GM19452 (cell line): ENCODE results near the gene RAB24.
"Not testable (repeated sequence)": the region's sequence is repeated elsewhere in the genome, so short reads cannot be mapped to it uniquely, and the experiment has no call there.

ENCODE experiments used
- ATAC-seq: cut with Tn5 transposase; IDR thresholded peaks from one replicate; pipeline ENCODE4 v1.9.1; 2021; ENCODE audit not compliant: unreplicated experiment

The RAB24 gene

DNA sequence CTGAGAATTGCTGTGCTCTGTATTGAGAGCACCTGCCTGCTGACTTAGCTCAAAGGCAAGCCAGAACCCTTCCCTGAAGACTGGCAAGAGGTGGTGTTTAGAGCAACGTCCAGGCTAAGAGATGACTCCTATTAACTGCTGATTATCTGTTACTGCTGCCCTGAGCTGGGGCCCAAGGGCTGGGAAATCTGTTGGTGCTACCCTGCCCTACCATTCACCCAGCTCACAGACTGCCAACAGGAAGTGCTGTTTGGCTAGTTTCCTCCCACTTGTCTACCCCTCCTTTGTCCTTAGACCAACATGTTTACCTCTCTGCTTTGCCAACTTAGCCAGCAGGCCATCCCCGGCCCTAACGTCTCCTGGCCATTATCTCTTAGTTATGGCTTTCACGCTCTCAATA is 6.9 kb downstream of the RAB24 start:
- no peak for ATAC-seq

GRCh38 chr5:177295924-177296323 is 7.6 kb downstream of the RAB24 start:
- no peak for ATAC-seq

DNA sequence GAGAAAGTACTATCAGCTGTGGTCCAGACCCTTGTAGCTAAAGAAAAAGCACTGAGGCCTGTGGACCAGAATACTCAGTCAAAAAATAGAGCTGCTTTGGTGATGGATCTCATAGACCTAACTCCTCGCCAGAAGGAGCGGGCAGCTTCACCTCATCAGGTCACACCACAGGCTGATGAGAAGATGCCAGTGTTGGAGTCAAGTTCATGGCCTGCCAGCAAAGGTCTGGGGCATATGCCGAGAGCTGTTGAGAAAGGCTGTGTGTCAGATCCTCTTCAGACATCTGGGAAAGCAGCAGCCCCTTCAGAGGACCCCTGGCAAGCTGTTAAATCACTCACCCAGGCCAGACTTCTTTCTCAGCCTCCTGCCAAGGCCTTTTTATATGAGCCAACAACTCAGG is 8.9 kb downstream of the RAB24 start:
- ATAC-seq, result no peak

DNA sequence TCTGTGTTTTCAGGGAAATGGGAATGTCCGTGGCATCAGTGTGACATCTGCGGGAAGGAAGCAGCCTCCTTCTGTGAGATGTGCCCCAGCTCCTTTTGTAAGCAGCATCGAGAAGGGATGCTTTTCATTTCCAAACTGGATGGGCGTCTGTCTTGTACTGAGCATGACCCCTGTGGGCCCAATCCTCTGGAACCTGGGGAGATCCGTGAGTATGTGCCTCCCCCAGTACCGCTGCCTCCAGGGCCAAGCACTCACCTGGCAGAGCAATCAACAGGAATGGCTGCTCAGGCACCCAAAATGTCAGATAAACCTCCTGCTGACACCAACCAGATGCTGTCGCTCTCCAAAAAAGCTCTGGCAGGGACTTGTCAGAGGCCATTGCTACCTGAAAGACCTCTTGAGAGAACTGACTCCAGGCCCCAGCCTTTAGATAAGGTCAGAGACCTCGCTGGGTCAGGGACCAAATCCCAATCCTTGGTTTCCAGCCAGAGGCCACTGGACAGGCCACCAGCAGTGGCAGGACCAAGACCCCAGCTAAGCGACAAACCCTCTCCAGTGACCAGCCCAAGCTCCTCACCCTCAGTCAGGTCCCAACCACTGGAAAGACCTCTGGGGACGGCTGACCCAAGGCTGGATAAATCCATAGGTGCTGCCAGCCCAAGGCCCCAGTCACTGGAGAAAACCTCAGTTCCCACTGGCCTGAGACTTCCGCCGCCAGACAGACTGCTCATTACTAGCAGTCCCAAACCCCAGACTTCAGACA is 9.5 kb downstream of the RAB24 start:
- no peak for ATAC-seq

DNA sequence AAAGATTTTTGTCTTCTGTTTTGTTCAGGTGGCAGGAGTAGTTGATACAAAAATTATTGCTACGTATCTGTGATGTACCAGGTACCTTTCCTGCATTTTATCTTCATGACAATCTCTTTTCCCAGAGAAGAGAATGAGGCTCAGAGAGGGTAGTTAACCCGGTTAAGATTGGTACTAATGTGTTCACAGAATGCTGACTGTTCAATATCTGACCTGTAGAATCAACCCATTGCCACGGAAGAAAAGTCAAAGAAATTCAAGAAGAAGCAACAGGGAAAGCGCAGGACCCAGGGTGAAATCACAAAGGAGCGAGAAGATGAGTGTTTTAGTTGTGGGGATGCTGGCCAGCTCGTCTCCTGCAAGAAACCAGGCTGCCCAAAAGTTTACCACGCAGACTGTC is 11.8 kb downstream of the RAB24 start:
- ATAC-seq, result no peak

GRCh38 chr5:177290816-177291596 is 12.5 kb downstream of the RAB24 start:
- no peak for ATAC-seq

DNA sequence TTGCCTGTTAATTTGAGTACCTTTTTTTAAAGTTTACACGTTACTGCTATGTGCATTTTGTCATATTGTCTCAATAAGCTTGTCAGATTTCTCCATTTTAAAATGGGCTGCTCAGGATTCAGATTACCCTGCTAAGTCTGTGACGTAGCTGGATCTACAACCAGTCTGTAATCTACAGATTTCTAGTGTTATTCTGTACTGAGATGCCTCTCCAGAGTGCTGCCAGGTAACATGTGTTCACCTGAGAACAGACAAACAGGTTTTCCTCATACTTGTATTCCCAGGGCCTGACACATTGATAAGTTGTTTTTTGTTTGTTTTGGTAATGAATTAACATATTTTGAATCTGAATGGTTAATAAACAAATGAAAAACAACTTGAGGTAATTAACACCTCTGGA is 15.3 kb downstream of the RAB24 start:
- no peak for ATAC-seq

- no peak for ATAC-seq
Measured at GRCh38 chr5:177276886-177277285, 26.6 kb downstream of the RAB24 start.

GRCh38 chr5:177275883-177276282 is 27.6 kb downstream of the RAB24 start:
- no peak for ATAC-seq

DNA sequence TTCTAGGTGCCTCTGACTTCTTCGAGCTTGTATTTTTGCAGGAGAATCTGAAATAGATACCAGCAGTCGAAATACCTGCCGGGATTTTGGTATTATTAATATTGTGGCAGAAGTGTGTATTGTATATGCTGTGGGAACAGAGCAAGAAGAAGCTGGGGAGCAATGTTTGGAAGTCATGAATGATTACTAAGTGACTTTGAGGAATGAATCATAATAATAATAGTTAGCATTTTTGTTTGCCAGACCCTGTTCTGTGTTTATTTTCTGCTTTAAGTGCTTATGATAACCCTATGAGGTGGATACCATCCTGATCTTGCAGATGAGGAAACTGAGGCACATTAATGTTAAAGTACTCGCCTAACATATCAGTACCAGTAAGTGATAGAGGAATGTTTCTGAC is 32.4 kb downstream of the RAB24 start:
- ATAC-seq, result no peak

DNA sequence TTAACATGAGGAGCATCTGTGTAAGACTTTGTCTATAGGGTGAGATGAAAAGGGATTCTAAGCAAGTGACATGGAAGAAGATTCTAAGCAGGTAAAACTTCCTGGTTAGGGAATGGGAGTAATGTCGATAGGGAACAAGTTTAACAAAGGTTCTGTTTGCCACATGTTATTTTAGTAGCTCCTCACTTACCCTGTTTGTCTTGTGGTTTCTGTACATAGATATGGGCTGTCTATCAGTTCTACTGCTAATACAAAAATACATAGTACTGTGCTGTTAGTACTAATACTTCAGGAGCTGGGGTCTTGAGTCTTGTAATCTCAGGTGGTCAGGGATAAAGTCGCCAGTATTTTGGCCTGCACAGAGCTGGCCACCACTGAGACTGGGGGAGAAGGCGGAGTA is 32.9 kb downstream of the RAB24 start:
- no peak for ATAC-seq

DNA sequence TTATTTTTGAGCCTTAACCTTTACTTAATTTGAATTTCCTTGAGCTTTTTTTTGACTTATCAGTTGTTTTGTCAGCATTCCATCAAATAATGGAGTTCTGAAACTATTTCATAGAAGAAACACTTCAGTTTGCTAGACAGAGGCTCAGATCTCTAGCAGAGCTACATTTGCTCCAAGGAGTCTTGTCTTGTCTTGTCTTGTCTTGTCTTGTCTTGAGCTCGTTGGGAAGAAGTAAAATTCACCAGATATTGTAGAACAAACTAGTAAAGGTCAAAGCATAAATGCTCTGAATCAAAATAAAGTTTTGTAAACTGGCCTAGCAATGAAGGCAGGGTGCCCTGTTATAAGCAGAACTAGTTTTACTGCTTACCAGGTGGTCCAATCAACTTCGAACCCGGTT is 33.5 kb downstream of the RAB24 start:
- ATAC-seq, result no peak

DNA sequence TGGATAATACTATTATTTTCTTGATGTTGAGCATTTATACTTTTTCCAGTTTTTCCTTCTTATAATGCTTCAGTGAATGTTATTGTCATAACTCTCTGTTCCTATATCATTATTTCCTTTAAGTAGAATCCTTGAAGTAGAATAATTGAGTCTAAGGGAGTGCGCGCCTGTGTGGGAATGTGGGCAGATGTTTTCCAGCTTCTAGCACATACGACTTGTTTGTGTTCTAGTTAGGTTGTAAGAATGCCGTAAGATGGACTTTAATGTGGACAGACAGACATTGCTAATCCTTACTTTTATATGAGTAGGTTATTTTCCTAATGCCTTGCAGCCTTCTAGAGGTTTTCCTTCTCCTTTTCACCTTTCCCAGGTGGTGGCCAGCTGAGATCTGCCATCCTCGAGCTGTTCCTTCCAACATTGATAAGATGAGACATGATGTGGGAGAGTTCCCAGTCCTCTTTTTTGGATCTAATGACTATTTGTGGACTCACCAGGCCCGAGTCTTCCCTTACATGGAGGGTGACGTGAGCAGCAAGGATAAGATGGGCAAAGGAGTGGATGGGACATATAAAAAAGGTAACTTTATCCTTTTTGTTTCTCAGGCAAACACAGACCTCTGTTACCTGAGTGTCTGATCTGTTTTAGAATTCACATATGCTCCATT is 34.2 kb downstream of the RAB24 start:
- no peak for ATAC-seq

- no peak for ATAC-seq
Measured at GRCh38 chr5:177265395-177265794, 38.1 kb downstream of the RAB24 start.

DNA sequence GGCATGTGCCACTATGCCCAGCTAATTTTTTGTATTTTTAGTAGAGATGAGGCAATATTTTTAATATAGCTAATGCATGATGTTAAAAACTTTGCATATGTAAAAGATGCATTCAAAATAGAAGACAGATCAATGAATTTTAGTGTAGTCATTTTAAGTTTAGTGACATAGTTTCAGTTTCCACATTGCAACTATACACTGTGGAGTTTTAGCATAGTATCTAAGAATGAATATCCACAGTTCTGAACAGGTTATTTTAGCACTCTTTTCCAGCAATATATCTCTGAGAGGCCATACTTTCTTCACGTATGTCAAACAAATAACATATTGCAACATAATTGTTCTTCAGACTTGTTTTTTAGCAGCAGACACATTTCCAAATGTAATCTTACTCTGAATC is 39.3 kb downstream of the RAB24 start:
- no peak for ATAC-seq

DNA sequence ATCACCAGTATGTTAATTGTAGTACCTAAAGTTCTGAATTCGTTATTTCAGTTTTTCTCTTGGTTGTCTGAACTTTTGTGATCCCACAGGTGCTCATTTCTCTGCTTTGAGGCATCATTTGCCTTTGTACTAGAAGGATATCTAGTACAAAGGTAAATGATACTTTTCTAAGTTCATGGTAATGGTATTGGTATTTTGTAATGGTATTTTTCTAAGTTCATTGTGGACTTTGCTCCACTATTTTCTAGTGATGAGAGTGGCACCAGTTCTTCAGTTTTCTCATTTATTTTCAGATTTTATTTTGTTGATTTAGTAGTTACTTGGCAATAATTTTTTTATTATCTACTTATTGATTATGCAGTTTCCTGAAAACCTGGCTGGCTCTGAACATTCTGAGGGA is 42.0 kb downstream of the RAB24 start:
- no peak for ATAC-seq

GRCh38 chr5:177260961-177261360 is 42.6 kb downstream of the RAB24 start:
- no peak for ATAC-seq

- ATAC-seq, result not testable (repeated sequence)
Measured at GRCh38 chr5:177258711-177259110, 44.8 kb downstream of the RAB24 start.

DNA sequence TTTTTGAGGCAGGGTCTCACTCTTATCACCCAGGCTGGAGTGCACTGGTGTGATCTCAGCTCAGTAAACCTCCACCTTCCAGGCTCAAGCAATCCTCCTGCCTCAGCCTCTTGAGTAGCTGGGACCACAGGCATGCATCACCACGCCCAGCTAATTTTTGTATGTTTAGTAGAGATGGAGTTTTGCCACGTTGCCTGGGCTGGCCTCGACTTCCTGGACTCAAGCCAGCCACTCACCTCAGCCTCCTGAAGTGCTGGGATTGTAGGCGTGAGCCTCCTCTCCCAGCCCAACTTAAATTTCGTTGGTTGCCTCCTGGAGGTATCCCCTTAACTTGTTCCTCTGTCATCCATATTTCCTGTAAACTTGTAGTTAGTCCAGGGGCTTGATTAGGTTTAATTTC is 47.2 kb downstream of the RAB24 start:
- no peak for ATAC-seq

GRCh38 chr5:177253252-177253651 is 50.3 kb downstream of the RAB24 start:
- no peak for ATAC-seq
